HG02798 (cell line): ENCODE data around the gene AQP11.
A peak's percentile ranks its signal among the peaks of the same experiment; 100 is the strongest.
"Not testable (repeated sequence)": the region's sequence is repeated elsewhere in the genome, so short reads cannot be mapped to it uniquely, and the experiment has no call there.

Source experiments
- ATAC-seq: cut with Tn5 transposase; IDR thresholded peaks from one replicate; pipeline ENCODE4 v1.9.1; 2021; ENCODE audit warnings: mild to moderate bottlenecking; ENCODE audit not compliant: unreplicated experiment, poor library complexity

Gene AQP11

DNA sequence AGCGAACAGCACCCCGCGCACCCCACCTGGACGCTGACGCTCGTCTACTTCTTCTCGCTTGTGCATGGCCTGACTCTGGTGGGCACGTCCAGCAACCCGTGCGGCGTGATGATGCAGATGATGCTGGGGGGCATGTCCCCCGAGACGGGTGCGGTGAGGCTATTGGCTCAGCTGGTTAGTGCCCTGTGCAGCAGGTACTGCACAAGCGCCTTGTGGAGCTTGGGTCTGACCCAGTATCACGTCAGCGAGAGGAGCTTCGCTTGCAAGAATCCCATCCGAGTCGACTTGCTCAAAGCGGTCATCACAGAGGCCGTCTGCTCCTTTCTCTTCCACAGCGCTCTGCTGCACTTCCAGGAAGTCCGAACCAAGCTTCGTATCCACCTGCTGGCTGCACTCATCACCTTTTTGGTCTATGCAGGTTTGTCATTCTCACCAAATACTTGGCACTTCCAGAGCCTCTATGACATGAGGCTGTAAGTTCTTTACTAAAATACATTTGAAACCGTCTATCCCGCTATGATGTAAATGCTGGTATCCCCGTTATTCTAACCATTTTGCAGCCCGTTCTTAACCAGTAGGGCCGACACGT is 535 bp downstream of the AQP11 start:
- ATAC-seq: no peak

DNA sequence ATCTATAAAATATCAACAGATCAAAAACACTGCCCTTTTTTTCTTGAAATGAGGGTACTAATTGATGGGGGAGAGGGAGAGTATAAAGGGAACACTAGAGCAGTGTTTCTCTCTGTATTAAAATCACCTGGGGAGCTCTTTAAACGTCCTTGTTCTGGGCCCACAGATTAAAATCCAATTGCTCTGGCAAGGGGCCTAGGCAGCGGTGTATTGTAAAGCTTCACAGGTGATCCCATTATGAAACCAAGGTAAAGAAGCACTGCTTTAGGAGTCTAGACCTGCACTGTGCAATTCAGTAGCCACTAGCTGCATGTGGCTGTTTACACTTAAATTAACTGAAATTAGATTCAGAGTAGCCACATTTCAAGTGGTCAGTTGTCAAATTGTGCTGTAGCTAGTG is 3.0 kb downstream of the AQP11 start:
- no peak for ATAC-seq

DNA sequence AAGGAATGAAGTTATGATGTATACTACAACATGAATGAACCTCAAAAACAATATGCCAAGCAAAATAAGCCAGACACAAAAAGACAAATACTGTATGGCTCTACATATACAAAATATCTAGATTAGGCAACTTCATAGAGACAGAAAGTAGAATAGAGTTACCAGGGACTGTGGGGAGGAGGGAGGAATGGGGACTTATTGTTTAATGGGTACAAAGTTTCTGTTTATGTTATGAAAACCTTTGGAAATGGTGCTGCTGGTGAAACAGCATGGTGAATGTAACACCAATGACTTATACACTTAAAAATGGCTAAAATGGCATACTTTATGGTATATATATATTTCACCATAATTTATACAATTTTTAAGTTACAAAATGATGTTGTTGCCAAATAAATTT is 4.1 kb downstream of the AQP11 start:
- ATAC-seq: no peak

DNA sequence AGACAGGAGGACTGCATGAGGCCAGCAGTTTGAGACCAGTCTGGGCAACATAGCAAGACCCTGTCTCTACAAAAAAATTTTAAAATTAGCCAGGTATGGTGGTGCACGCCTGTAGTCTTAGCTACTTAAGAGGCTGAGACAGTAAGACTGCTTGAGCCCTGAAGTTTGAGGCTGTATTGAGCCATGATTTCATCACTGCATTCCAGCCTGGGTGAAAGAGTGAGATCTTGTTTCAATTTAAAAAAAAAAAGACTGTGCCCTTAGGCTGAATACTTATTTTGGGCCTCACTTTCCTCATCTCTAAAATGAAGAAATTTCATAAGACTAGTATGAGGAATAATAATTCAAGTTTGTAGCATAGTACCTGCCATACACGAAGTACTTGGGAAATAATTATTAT is 6.9 kb downstream of the AQP11 start:
- no peak for ATAC-seq

DNA sequence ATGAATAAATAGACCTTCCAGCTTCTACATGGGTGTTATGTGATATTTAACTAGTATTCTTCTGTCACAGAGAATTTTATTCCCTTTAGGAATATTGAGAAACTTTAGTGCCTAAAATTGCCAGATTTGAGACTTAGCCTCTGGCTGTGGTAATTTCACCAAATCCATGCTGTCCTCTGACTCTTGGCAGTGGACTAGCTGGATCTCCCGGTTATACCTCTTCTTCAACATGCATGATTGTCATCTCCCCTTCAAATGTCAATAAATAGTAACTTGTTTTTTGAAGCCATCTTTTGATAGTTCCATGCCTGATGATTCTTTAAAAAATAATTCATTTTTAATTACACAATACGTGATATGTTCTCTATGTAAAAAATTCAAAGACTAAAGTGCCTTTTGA is 8.4 kb downstream of the AQP11 start:
- no peak for ATAC-seq

DNA sequence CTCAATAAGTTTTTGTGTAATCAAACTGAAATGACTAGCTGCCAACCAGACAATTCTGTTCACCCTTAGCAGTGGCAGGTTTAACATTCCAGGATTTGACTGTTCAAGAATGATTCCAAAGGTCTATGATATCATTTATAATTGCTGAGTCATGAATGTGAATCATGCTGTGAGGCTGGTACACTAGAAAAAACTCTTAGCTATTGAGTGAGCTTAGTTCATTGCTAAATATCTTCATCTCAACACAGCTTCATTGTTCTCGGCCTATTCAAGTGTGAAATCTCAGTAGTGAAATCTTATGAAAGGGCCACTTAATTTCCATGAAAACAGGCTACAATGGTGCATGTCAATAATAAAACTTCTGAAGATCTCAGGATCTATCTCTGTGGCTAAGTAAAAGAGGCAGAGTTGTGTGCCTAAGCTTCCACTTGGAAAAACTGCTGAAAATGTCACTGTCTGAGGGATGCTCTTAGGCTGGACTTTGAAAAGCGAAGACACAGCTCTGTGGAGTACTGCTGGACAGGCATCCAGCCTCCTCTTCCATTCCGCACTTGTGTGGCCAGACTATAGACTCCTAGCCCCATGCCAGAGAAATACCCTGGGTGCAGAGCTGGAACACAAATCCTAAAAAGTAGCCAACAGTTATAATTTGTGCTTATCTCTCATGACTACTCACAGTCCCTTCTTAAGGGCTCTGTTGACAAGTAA is 12.8 kb downstream of the AQP11 start:
- ATAC-seq: no peak

DNA sequence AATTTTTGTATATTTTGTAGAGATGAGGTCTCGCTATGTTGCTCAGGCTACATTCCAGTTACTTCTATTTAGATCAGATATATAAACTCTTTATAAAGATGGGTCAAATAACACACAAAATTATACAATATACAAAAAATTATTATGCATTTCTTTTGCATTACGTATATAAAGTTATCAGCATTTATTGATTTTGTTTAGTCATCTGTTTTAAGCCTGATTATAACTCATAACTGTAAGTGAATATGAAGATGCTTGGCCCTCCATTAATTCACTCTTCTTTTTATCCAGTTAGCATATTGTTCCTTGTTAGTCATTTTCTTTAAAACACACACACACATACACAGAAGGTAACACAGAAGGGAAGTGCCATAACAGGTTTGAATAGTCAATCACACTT is 14.5 kb downstream of the AQP11 start:
- no peak for ATAC-seq

DNA sequence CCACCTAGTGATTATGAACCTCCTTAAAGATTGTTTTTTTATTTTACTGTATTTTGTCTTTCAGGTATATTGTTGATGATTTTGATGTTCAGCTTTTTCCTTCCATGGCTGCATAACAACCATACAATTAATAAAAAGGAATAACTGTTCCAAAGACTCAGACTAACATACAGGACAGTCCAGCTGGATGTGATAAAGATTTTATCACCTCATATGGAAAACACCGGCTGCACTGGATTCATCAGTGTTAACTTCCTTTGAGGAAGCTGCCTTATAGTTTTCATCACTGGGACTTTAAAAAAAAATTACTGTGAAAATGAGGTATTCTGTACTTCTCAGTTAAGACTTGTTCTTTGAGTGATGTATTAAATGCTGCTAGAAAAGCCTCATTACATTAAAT is 19.5 kb downstream of the AQP11 start:
- no peak for ATAC-seq

DNA sequence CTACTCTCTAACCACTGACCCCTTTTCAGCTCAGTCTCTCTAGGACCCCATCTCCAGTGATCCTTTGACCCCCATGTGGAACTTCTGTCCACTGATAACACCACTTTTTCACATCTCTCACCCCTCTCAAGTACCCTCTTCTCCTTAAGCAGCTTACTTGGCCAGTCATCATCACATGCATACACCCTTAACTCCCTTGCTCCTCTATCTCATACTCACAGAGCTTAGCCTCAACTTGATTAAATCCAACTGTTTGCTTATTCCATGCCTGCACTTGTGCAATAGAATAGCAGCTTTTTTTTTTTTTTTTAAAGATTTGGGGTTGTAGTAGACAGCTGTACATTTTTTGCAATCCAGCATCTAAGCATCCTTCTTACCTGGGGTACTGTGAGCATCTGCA is 22.2 kb downstream of the AQP11 start:
- no peak for ATAC-seq

DNA sequence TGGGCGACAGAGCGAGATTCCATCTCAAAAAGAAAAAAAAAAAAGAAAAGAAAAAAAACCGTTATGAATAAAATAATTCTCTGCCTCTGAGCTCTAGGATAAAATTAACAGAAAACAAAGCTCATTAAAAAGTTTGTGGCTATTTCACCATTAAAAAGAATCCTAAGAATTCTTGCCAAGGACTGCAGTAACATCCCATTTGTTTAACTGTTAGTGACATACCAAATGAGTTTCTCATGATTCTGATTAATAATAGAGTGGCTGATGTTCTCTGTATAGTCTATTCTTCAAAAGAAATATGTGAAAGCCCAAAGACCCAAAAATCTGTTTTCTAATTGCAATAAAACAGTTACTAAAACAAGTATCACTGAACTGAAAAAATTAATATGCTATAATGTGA is 28.1 kb downstream of the AQP11 start:
- no peak for ATAC-seq

DNA sequence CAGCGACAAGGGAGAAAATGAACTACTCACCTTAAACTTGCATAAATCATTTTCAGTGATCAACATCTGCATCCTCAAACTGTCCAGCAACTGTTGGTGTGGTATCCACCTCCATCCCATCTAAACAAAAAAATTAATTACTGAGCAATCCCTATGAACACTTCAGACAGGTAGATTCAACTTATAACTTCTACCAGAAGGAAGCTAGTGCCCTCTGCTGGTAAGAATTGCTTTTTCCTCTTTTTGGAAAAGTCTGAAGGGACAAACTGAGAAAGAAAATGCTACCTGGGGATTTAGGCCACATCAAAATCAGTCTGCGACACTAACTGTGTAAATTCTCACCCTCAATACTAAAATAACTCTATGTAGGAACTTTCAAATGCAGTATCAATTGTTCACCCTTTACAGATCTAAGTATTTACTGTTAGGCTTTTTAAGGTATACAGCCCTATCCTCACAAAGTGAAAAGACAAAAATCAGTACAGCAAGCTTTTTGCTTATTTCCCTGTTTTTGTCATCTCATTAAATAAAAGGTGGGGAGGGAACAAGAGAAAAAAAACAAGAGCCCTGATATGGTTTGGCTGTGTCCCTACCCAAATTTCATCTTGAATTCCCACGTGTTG is 29.9 kb downstream of the AQP11 start:
- ATAC-seq: no peak

DNA sequence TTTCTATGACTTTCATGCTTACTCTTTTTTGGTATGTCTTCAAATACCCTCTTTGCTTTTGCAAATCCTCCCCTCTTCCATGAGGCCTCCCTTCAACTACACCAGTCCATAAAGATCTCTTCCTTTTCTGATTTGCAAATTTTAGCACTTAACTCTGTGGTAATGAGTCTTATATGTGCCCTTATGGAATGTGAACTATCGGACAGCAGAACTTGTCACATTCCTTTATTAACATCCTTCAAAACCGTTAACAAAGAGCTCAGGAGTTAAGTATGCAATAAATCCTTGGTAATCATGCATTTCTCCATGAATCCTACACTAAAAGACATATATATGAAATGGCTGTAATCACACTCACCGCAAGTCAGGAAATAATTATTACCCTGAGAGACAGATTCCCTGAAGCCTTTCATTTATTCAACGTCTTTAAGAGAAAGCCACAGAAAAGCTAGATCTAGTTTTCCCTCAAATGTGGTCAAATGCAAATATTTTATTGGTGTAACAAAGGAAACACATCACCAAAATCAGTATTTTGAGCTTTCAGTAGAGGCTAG is 40.5 kb downstream of the AQP11 start:
- ATAC-seq: no peak

DNA sequence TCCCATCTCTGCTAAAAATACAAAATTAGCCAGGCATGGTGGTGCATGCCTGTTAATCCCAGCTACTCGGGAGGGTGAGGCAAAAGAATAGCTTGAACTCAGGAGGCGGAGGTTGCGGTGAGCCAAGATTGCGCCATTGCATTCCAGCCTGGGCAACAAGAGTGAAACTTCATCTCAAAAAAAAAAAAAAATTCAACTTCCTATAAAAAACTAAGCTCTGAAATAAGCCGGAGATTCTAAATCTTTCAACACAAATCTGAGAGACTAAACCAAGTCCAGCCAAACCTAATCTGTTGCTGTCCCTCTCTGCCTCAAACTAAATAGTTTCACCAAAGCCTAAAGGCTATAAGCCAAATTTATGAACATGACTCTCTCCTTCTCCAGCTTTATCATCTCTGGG is 44.2 kb downstream of the AQP11 start:
- not testable (repeated sequence) for ATAC-seq

DNA sequence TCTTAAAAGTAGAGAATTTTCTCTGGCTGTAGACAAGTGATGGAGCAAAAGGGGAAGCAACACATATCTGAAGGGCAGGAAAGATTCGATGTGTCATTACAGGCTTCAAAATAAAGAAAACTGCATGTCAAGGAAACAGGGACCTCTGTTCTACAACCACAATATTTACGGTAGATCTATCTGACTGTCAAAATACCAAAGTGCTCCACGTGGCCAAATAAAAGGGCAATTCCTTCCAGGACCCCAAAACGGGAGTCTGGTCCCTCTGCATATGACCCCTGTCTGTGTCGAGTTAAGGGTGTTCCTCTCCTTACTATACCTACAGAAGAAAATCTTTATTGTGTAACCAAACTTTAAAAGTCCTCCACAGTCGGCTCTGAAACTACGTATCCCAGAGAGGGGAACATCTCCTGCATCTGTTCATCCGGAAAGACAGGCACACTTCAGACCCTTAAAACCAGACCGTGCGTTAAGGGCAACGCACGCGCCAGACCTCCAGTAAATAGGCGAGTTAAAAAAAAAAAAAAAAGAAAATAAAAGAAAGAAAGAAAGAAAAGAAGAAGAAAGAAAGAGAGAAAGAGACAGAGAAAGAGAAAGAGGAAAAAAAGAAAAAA is 47.1 kb downstream of the AQP11 start:
- ATAC-seq: no peak

DNA sequence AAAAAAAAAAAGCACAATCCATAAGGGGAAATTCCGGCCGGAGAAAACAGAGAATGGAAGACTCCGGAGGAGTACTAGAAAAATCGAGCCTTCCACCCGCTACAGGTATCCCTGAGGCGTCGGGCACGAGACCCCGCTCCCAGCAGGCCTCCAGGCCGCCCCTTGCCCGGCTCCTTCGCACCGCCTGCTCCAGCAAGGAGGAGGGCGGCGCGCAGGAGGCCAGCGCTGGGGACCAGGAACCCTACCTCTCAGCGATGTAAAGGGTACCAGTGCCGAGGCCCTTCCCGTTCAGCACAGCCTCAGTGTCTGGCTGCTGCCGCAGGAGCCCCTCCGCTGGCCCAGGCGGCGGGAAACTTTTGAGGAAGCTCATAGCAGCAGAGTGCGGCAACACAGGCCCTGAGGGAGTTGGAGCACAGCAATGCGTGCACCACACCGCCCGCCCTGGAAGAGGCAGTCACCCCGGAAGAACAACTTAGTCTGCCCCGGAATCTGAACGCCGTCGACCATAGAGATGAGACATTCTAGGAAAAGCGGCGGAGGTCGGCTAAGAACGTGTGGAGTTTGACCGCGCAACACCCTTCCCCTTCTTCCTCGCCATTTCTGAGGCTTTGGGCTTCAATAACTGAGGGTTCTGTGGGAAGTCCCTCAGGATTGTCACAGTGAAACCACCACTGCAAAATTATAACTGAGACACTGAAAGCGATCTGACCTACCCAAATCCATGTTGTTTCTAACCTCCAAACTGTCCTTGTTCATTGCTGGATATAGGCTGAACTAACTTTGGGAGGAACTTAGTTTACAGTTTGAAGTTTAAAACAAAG is 47.8 kb downstream of the AQP11 start, which contains the start of gene CLNS1A:
Gene CLNS1A, minus strand, starts transcription at position 450 of the 821 bp plus-strand sequence. Its CDS starts 80 bp downstream, at position 370.
- ATAC-seq: peak; percentile 99

DNA sequence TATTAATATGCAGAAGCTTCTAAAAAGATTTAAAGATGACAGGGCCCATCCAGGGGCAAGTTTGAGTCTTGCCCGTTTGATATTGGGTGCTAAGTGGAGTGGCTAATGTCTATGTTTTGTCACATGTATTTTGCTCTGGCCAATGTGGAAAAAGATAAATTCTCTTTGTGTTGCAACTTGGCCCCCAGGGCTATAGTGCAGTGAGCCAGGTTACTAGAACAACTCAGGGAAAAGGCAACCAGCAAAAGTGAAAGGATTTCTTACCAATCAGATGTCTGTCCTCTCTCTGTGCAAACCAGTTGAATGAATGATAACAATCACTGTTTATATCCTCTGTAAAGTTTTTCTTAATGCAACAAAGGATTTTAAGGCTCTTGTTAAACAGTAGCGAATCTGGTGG is 52.5 kb downstream of the AQP11 start:
- ATAC-seq: no peak

DNA sequence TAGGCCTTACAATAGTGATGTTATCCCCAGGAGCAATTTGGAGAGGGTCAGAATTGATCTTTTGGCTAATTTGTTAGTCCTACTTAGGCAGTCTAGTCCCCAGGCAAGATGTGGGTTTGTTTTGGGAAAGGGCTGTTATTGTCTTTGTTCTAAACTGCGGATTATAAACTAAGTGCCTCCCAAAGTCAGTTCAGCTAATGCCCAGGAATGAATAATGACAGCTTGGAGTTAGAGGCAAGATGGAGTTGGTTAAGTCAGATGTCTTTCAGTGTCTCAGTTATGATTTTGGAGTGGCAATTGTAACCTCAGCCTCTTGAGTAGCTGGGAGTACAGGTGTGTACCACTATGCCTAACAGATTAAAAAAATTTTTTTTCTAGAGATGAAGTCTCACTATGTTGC is 55.1 kb downstream of the AQP11 start:
- no peak for ATAC-seq

DNA sequence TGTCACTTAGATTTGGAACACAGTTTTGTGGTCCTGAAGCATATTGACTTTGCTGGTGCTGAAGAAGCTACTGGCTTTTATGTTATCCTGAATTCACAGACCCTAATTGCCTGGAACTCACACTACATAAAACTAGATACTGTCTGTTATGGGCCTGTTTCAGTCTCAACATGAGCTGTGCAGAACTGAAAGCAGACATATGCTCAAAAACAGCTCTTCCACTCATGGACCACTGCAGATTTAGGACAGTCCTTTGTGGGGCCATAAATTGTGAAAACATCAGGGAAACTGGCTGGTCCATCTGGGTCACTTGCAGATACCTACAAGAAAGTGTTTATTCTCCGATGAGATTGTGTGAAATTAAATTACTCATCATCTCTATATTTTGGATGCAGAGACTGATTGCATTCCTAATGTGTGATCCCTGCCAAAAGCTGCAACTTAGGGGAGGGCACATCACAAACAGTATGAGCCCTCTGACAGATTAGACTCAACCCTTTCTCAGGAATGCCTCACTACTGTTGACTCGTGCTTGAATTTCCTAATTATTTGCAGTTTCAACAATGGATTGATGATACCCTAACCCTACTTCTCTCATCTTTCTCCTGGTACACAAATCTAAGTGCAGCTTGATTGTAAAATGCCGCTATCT is 58.0 kb downstream of the AQP11 start:
- no peak for ATAC-seq

DNA sequence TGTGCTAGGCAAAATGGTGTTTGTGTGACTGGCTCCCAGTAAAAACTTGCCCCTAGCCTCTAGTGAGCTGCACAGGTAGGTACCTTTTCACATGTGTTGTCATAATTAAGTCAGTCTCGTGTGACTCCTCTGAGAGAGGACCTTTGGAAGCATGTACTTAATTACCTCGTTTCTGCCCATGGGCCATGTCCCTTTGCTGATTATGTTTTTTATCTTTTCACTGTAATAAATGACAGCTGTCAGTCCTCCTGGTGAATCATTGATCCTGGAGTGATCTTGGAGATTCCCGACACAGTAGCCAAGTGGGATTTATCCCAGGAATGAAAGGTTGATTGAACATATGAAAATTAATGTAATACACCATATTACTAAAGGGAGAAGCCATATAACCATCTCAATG is 60.4 kb downstream of the AQP11 start:
- no peak for ATAC-seq
